Esophagus (tissue), 2 donors: ENCODE results near the gene PLOD1. TPM values are rescaled to one million over a fixed set of nuclear protein-coding genes. Genes with fewer than 3 reads are reported as not detected.

Source experiments
- H3K27ac ChIP-seq, 2 donors: one replicate each; pipeline ENCODE4 v1.5.1; 2013; ENCODE audit warnings: low read depth in 2 of 2, mild to moderate bottlenecking in 2 of 2, inconsistent platforms in 1 of 2, low read length in 1 of 2, moderate library complexity in 1 of 2
- H3K27me3 ChIP-seq, 2 donors: one replicate each; pipeline ENCODE4 v1.6.1; 2013; ENCODE audit warnings: low read length in 2 of 2, control low read depth in 1 of 2, mild to moderate bottlenecking in 1 of 2; ENCODE audit not compliant: insufficient read depth in 2 of 2, control insufficient read depth in 1 of 2
- H3K36me3 ChIP-seq, 2 donors: one replicate each; pipeline ENCODE4 v1.6.1; 2013; ENCODE audit warnings: low read length in 1 of 2; ENCODE audit not compliant: control insufficient read depth in 2 of 2, insufficient read depth in 2 of 2
- H3K4me1 ChIP-seq, 2 donors: one replicate each; pipeline ENCODE4 v1.6.1; 2013; ENCODE audit warnings: low read length in 1 of 2; ENCODE audit not compliant: control insufficient read depth in 2 of 2, insufficient read depth in 2 of 2
- H3K4me3 ChIP-seq, 2 donors: one replicate each; pipeline ENCODE4 v1.5.1; 2013; ENCODE audit warnings: low read length in 2 of 2, mild to moderate bottlenecking in 2 of 2, low read depth in 1 of 2, moderate library complexity in 1 of 2
- H3K9me3 ChIP-seq, 2 donors: one replicate each; pipeline ENCODE4 v1.6.1; 2013; ENCODE audit warnings: mild to moderate bottlenecking in 2 of 2, low read depth in 1 of 2, low read length in 1 of 2, moderate library complexity in 1 of 2; ENCODE audit not compliant: control insufficient read depth in 2 of 2, insufficient read depth in 1 of 2
- WGBS, 2 donors: extraction: QIAGEN DNeasy Blood & Tissue Kit; methylation state at CpG; one replicate each; pipeline ENCODE4 v1.1.7; 2013; 5-methylcytosine and 5-hydroxymethylcytosine counted together
- polyA plus RNA-seq, 2 donors: library from polyadenylated mRNA; stranded (reverse); fragments of 200-250 nt; gene quantifications; one replicate each; pipeline ENCODE4 v1.2.3, GENCODE V29; 2013
- donor health status: healthy with polysubstance abuse.
- donor health status: Bipolar disorder and iron deficiency.

Gene PLOD1
- polyA plus RNA-seq, 2 donors = 17.1 to 18.2 TPM

DNA sequence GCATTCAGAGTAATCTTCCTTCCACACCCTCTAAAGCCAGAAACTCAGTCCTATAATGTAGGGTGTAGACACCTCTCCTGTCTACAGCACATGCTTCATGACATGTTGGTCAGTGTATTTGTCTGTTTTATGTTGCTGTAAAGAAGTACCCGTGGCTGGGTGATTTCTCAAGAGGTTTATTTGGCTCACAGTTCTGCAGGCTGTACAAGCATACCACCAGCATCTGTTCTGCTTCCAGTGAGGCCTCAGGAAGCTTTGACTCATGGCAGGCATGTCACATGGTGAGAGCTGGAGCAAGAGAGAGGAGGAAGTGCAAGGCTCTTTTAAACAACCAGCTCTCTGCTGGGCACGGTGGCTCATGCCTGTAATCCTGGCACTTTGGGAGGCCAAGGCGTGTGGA, 12.1 kb downstream of the PLOD1 start:
- H3K9me3 ChIP-seq = no peaks in the 10 kb centered on the region
- H3K27me3 ChIP-seq = no peaks in the 10 kb centered on the region
- H3K36me3 ChIP-seq = peaks cover 0 to 11% of the 10 kb centered on the region in 2 donors
- 80 to 88% methylated on average over 3 of the region's 3 CpGs for WGBS, 2 donors
- H3K4me1 ChIP-seq = no peaks in the 10 kb centered on the region
- no peak overlapping the region for H3K27ac ChIP-seq
- H3K4me3 ChIP-seq = no peak overlapping the region

DNA sequence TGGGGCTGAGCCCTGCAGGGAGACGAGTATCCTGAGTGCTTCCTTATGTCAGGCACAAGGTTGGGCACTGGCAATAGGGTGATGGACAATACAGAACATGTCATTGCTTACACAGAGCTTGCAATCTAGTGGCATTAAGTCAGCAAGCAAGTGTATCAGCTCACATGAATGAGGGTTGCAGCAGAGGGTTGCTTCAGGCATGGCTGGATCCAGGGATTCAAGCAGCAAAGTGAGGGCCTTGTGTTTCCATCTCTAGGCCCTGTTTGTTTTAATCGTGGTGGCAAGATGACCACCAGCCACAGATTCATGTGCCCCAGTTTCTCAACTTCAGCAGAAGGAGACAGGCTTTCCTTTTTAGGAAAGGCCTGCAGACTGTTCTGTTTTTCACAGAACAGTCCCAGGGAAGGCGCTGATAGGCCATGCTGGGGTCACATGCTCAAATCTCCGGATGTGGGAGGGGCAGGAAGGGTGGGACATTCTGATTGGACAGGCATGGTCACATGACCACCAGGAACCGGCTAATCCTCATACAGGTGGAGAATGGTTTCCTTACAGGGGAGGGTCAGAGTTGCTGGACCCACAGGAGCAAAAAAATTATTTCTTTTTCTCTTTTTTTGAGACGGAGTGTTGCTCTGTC, 14.4 kb downstream of the PLOD1 start:
- Histone ChIP-seq H3K27ac (no peak overlapping the region), H3K4me1 (no peaks in the 10 kb centered on the region), H3K4me3 (no peak overlapping the region), H3K27me3 (no peaks in the 10 kb centered on the region), H3K36me3 (peaks cover 0 to 18% of the 10 kb centered on the region in 2 donors), H3K9me3 (no peaks in the 10 kb centered on the region)
- WGBS, 2 donors = 91 to 92% methylated on average over 6 of the region's 6 CpGs

GRCh38 chr1:11951901-11952300, 17.4 kb downstream of the PLOD1 start:
- Histone ChIP-seq H3K4me1 (no peaks in the 10 kb centered on the region), H3K36me3 (peaks cover 0 to 23% of the 10 kb centered on the region in 2 donors), H3K27ac (no peak overlapping the region), H3K27me3 (no peaks in the 10 kb centered on the region), H3K9me3 (peaks cover 0 to under 1% of the 10 kb centered on the region in 2 donors), H3K4me3 (no peak overlapping the region)
- WGBS, 2 donors = 94 to 95% methylated on average over 2 of the region's 2 CpGs

DNA sequence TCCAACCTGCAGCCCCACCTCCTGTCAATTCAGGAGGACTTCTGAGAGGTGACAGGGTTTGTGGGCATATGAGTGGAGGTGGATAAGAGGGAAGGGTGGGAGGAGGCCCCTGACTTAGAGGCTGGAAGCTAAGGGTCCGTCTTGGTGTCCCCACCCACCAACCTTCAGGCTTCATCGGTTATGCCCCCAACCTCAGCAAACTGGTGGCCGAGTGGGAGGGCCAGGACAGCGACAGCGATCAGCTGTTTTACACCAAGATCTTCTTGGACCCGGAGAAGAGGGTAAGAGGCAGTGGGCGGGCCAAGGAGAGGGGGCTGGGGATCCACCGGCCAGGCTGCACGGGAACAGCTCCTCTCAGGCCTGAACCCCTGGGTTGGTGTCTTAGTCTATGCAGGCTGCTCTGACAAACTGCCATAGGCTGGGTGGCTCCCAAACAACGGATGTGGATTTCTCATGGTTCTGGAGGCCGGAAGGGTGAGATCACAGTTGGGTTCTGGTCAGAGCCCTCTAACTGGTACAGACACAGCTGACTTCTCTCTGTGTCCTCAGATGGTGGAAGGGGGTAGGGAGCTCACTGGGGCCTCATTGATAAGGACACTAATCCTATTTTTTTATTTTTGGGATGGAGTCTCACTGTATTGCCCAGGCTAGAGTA, 18.1 kb downstream of the PLOD1 start:
- Histone ChIP-seq H3K36me3 (peaks cover 0 to 27% of the 10 kb centered on the region in 2 donors), H3K9me3 (peaks cover 0 to 3% of the 10 kb centered on the region in 2 donors), H3K4me3 (no peak overlapping the region), H3K27me3 (no peaks in the 10 kb centered on the region), H3K4me1 (no peaks in the 10 kb centered on the region), H3K27ac (no peak overlapping the region)
- WGBS, 2 donors = 85 to 87% methylated on average over 11 of the region's 11 CpGs

DNA sequence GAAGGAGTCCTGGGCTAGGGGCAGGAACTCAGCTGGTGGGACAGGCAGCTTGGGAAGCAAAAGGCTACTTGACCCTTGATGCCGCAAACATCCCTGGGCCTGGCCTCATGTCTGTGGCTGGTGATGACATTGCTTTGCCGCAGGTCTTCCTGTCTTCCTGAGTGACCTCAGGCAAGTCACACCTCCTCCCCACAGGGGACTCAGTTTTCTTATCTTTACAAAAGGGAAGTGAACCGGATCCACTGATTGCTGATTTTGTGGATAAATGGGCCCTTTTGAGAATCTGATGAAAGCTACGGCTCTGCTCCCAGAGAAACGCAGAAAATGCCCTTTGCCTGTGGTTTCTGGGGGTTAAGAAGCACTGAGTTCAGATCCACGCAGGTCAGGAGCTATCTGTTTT, 20.7 kb downstream of the PLOD1 start:
- H3K4me3 ChIP-seq = no peak overlapping the region
- H3K36me3 ChIP-seq = peaks cover 0 to 34% of the 10 kb centered on the region in 2 donors
- H3K9me3 ChIP-seq = peaks cover 0 to 3% of the 10 kb centered on the region in 2 donors
- H3K4me1 ChIP-seq = no peaks in the 10 kb centered on the region
- WGBS, 2 donors = 86 to 92% methylated on average over 6 of the region's 6 CpGs
- no peak overlapping the region for H3K27ac ChIP-seq
- H3K27me3 ChIP-seq = no peaks in the 10 kb centered on the region

GRCh38 chr1:11957398-11957797, 22.9 kb downstream of the PLOD1 start:
- H3K4me3 ChIP-seq = no peak overlapping the region
- H3K9me3 ChIP-seq = peaks cover 0 to 3% of the 10 kb centered on the region in 2 donors
- no peak overlapping the region for H3K27ac ChIP-seq
- no peaks in the 10 kb centered on the region for H3K4me1 ChIP-seq
- no peaks in the 10 kb centered on the region for H3K27me3 ChIP-seq
- 91 to 94% methylated on average over 5 of the region's 5 CpGs for WGBS, 2 donors
- peaks cover 0 to 32% of the 10 kb centered on the region in 2 donors for H3K36me3 ChIP-seq

DNA sequence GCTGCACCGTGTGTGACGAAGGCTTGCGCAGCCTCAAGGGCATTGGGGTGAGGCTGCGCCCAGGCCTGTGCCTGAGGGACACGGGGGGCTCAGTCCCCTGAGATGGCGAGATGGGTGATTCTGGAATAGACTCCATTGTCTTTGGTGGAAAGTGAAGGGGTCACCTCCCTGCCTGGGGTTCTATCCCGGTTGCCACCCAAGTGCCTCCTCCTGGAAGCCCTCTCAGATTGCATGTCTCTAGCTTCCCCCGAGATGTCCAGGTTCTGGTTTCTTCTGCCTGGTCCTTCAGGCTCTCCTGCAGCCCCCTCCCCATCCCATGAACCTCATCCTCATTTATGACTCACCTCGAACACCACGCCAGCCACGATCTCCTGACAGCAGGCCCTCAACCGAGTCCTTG, 23.4 kb downstream of the PLOD1 start:
- H3K27me3 ChIP-seq = no peaks in the 10 kb centered on the region
- peaks cover 0 to 27% of the 10 kb centered on the region in 2 donors for H3K36me3 ChIP-seq
- 95 to 98% methylated on average over 11 to 12 of the region's 12 CpGs for WGBS, 2 donors
- no peaks in the 10 kb centered on the region for H3K4me1 ChIP-seq
- H3K27ac ChIP-seq = no peak overlapping the region
- H3K4me3 ChIP-seq = no peak overlapping the region
- peaks cover 0 to 3% of the 10 kb centered on the region in 2 donors for H3K9me3 ChIP-seq

- WGBS, 2 donors = 92 to 94% methylated on average over 4 to 5 of the region's 5 CpGs
- Histone ChIP-seq H3K27me3 (no peaks in the 10 kb centered on the region), H3K9me3 (peaks cover 0 to 3% of the 10 kb centered on the region in 2 donors), H3K27ac (no peak overlapping the region), H3K4me3 (no peak overlapping the region), H3K36me3 (peaks cover 3 to 36% of the 10 kb centered on the region in 2 donors), H3K4me1 (no peaks in the 10 kb centered on the region)
These were observed 25.8 kb downstream of the PLOD1 start for GRCh38 chr1:11960276-11960675.

GRCh38 chr1:11960715-11961114, 26.2 kb downstream of the PLOD1 start:
- no peak overlapping the region for H3K27ac ChIP-seq
- H3K4me3 ChIP-seq = no peak overlapping the region
- H3K9me3 ChIP-seq = peaks cover 0 to 3% of the 10 kb centered on the region in 2 donors
- H3K27me3 ChIP-seq = no peaks in the 10 kb centered on the region
- H3K36me3 ChIP-seq = peaks cover 3 to 36% of the 10 kb centered on the region in 2 donors
- H3K4me1 ChIP-seq = no peaks in the 10 kb centered on the region
- WGBS, 2 donors = 74 to 78% methylated on average over 6 of the region's 6 CpGs

DNA sequence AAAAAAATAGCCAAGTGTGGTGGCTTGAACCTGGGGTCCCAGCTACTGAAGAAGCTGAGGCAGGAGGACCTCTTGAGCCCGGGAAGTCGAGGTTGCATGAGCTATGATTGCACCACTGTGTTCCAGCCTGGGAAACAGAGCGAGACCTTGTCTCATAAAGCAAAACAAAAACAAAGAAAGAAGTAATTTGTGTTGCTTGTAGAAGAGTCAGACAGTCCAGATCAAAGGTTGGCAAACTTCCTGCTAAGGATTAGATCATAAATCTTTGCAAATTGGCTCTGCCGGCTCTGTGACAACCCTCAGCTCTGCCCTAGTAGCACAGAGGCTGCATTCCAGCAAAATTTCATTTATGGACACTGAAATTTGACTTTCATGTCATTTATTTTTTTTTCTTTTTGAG, 26.7 kb downstream of the PLOD1 start:
- Histone ChIP-seq H3K27ac (no peak overlapping the region), H3K27me3 (no peaks in the 10 kb centered on the region), H3K4me3 (no peak overlapping the region), H3K9me3 (peaks cover 0 to 3% of the 10 kb centered on the region in 2 donors), H3K4me1 (peaks cover 0 to 4% of the 10 kb centered on the region in 2 donors), H3K36me3 (peaks cover 3 to 39% of the 10 kb centered on the region in 2 donors)
- WGBS, 2 donors = 31 to 34% methylated on average over 4 of the region's 4 CpGs
